CD14-positive monocyte (primary cell): ENCODE measurements around the gene WFDC5. TPM values are rescaled to one million over a fixed set of nuclear protein-coding genes. Genes with fewer than 3 reads are reported as not detected.

ENCODE experiments used
- DNase-seq, 3 donors: peaks; one replicate each; pipeline ENCODE4 v3.0.0-alpha.2; 2011 to 2022
- H2AFZ ChIP-seq: 2 replicates; pipeline ENCODE4 v1.6.0; 2012; ENCODE audit warnings: mild to moderate bottlenecking, low read depth, low read length, inconsistent platforms; ENCODE audit not compliant: insufficient read depth, poor library complexity, severe bottlenecking
- H3K27ac ChIP-seq, 2 donors: 1 replicate in 1 of 2; 2 replicates in 1 of 2; pipeline ENCODE4 v1.5.1; 2012 to 2013; ENCODE audit warnings: low read length in 2 of 2, control low read depth in 1 of 2, inconsistent platforms in 1 of 2, low read depth in 1 of 2, mild to moderate bottlenecking in 1 of 2
- H3K27me3 ChIP-seq, 2 donors: one replicate each; pipeline versions ENCODE4 v1.6.0 to v1.6.1; 2011 to 2013; ENCODE audit warnings: low read length in 2 of 2; ENCODE audit not compliant: control insufficient read depth in 2 of 2, insufficient read depth in 2 of 2
- H3K36me3 ChIP-seq, 2 donors: replicated peaks in 1 of 2; 1 replicate in 1 of 2; 2 replicates in 1 of 2; pipeline versions ENCODE4 v1.5.1 to v1.6.1; 2012 to 2013; ENCODE audit warnings: low read length in 2 of 2, control low read depth in 1 of 2, inconsistent platforms in 1 of 2, mild to moderate bottlenecking in 1 of 2; ENCODE audit not compliant: insufficient read depth in 2 of 2, control insufficient read depth in 1 of 2
- H3K4me1 ChIP-seq, 2 donors: 1 replicate in 1 of 2; 2 replicates in 1 of 2; pipeline versions ENCODE4 v1.5.1 to v1.6.1; 2012 to 2013; ENCODE audit warnings: low read length in 2 of 2, control low read depth in 1 of 2, inconsistent platforms in 1 of 2, mild to moderate bottlenecking in 1 of 2, moderate library complexity in 1 of 2; ENCODE audit not compliant: insufficient read depth in 2 of 2, control insufficient read depth in 1 of 2
- H3K4me2 ChIP-seq: replicated peaks from 2 replicates; pipeline ENCODE3; 2012; ENCODE audit warnings: low read length, moderate library complexity, mild to moderate bottlenecking; ENCODE audit not compliant: poor library complexity, severe bottlenecking; ENCODE audit errors: extremely low read depth
- H3K4me3 ChIP-seq, 3 experiments: fragments of 200-600 bp in 1 of 3; sonication (generic) in 1 of 3; replicated peaks in 1 of 3; 1 replicate in 2 of 3; 2 replicates in 1 of 3; pipeline ENCODE4 v1.5.1; 2011 to 2013; ENCODE audit warnings: low read length in 3 of 3, mild to moderate bottlenecking in 3 of 3, control low read depth in 2 of 3, low read depth in 2 of 3, inconsistent platforms in 1 of 3, moderate library complexity in 1 of 3
- H3K79me2 ChIP-seq: 2 replicates; pipeline ENCODE4 v1.6.0; 2012; ENCODE audit warnings: mild to moderate bottlenecking, control low read depth, inconsistent platforms, low read length, moderate library complexity; ENCODE audit not compliant: insufficient read depth
- H3K9ac ChIP-seq: 2 replicates; pipeline ENCODE4 v1.6.0; 2017; ENCODE audit warnings: low read length, mild to moderate bottlenecking; ENCODE audit not compliant: insufficient read depth, poor library complexity, severe bottlenecking
- H3K9me3 ChIP-seq, 2 donors: replicated peaks in 1 of 2; 1 replicate in 1 of 2; 2 replicates in 1 of 2; pipeline versions ENCODE4 v1.5.1 to v1.6.1; 2012 to 2013; ENCODE audit warnings: low read length in 2 of 2, control low read depth in 1 of 2; ENCODE audit not compliant: control insufficient read depth in 1 of 2, insufficient read depth in 1 of 2
- H4K20me1 ChIP-seq: 2 replicates; pipeline ENCODE4 v1.6.0; 2012; ENCODE audit warnings: mild to moderate bottlenecking, low read length, control low read depth, moderate library complexity; ENCODE audit not compliant: insufficient read depth
- H3K27ac Mint-ChIP-seq, 7 donors: one replicate each; pipeline ENCODE4 v1.8.0; 2020; ENCODE audit warnings: mild to moderate bottlenecking in 7 of 7, mixed read lengths in 7 of 7, moderate library complexity in 6 of 7, inconsistent platforms in 2 of 7
- H3K27me3 Mint-ChIP-seq, 3 donors: one replicate each; pipeline ENCODE4 v1.8.0; 2021 to 2022; ENCODE audit warnings: low read depth in 3 of 3, mild to moderate bottlenecking in 3 of 3, mixed read lengths in 3 of 3, moderate library complexity in 3 of 3, inconsistent platforms in 1 of 3
- H3K36me3 Mint-ChIP-seq, 2 donors: one replicate each; pipeline ENCODE4 v1.8.0; 2020; ENCODE audit warnings: mixed read lengths in 2 of 2, inconsistent platforms in 1 of 2, mild to moderate bottlenecking in 1 of 2
- H3K4me1 Mint-ChIP-seq: one replicate; pipeline ENCODE4 v1.8.0; 2020; ENCODE audit warnings: mild to moderate bottlenecking, mixed read lengths
- H3K4me3 Mint-ChIP-seq, 2 donors: one replicate each; pipeline ENCODE4 v1.8.0; 2020; ENCODE audit warnings: mild to moderate bottlenecking in 2 of 2, mixed read lengths in 2 of 2, moderate library complexity in 1 of 2
- H3K9me3 Mint-ChIP-seq, 7 donors: one replicate each; pipeline ENCODE4 v1.8.0; 2020 to 2022; ENCODE audit warnings: mixed read lengths in 7 of 7, mild to moderate bottlenecking in 6 of 7, moderate library complexity in 6 of 7, inconsistent platforms in 2 of 7
- CTCF ChIP-seq: fragments of 200-600 bp; IDR thresholded peaks from one replicate; pipeline ENCODE4 v1.8.0; 2022; ENCODE audit warnings: antibody characterized with exemption, mild to moderate bottlenecking
- WGBS: methylation state at CpG from one replicate; pipeline ENCODE4 v1.1.5; 2013; ENCODE audit warnings: missing lambda C conversion rate; ENCODE audit not compliant: insufficient coverage; 5-methylcytosine and 5-hydroxymethylcytosine counted together
- intact Hi-C, 2 donors: fragments of 100-400 bp; cut with micrococcal nuclease; formaldehyde crosslinking; loops; one replicate each; pipeline versions ENCODE4 v1.15.0 to v1.15.1; 2023
- polyA plus RNA-seq, 3 donors: library from polyadenylated mRNA; depleted of rRNA in 1 of 3; unstranded in 2 of 3; stranded (reverse) in 1 of 3; fragments of 300-500 nt in 2 of 3; fragments of >200 nt in 1 of 3; fragmentation: Illumina TruSeq in 2 of 3; gene quantifications; 1 replicate in 2 of 3; 2 replicates in 1 of 3; pipeline ENCODE4 v1.2.3, GENCODE V29; 2012 to 2021

The WFDC5 gene
- polyA plus RNA-seq, 3 donors: not detected

GRCh38 chr20:45077559-45077958 is 37.4 kb downstream of the WFDC5 start:
- Histone ChIP-seq H3K4me1 (no peaks in the 10 kb centered on the region), H2AFZ (no peak overlapping the region), H3K79me2 (peaks cover 5% of the 10 kb centered on the region), H3K27me3 (no peaks in the 10 kb centered on the region), H3K9ac (no peak overlapping the region), H3K36me3 (peaks cover 96 to 100% of the 10 kb centered on the region in 2 donors), H3K27ac (no peak overlapping the region), H3K4me3 (no peak overlapping the region), H3K4me2 (no peak overlapping the region), H4K20me1 (peaks cover 87% of the 10 kb centered on the region), H3K9me3 (no peaks in the 10 kb centered on the region)
- TF ChIP-seq CTCF: no peak
- Mint-ChIP-seq H3K4me3 (no peak overlapping the region), H3K27ac (no peak overlapping the region), H3K27me3 (peaks cover 0 to 2% (median 0%) of the 10 kb centered on the region in 3 donors), H3K36me3 (peaks cover 81 to 92% of the 10 kb centered on the region in 2 donors), H3K4me1 (no peaks in the 10 kb centered on the region), H3K9me3 (peaks cover 2 to 9% (median 5%) of the 10 kb centered on the region in 7 donors)
- intact Hi-C loops: no loop called here
- DNase-seq: no peak
- 90% methylated on average over 2 of the region's 3 CpGs for whole genome bisulfite sequencing

- peaks cover 72 to 84% of the 10 kb centered on the region in 2 donors for H3K36me3 Mint-ChIP-seq
- intact Hi-C loops: no loop called here
- no peaks in the 10 kb centered on the region for H3K9me3 ChIP-seq
- 90% methylated on average over 2 of the region's 3 CpGs for WGBS
- H3K27ac Mint-ChIP-seq: no peak overlapping the region
- no peak for DNase-seq
- no peaks in the 10 kb centered on the region for H3K9me3 Mint-ChIP-seq
- H4K20me1 ChIP-seq: peaks cover 98% of the 10 kb centered on the region
- H3K4me1 ChIP-seq: no peaks in the 10 kb centered on the region
- H2AFZ ChIP-seq: no peak overlapping the region
- no peak for TF ChIP-seq CTCF
- H3K79me2 ChIP-seq: peaks cover 18% of the 10 kb centered on the region
- H3K27me3 Mint-ChIP-seq: peaks cover 0 to 2% (median 1%) of the 10 kb centered on the region in 3 donors
- peaks cover 82 to 97% of the 10 kb centered on the region in 2 donors for H3K36me3 ChIP-seq
- H3K27me3 ChIP-seq: no peaks in the 10 kb centered on the region
- no peaks in the 10 kb centered on the region for H3K4me1 Mint-ChIP-seq
- no peak overlapping the region for H3K9ac ChIP-seq
- H3K4me2 ChIP-seq: no peak overlapping the region
- no peak overlapping the region for H3K27ac ChIP-seq
- H3K4me3 ChIP-seq: no peak overlapping the region
- H3K4me3 Mint-ChIP-seq: no peak overlapping the region
Observed at GRCh38 chr20:45073221-45073620, 41.8 kb downstream of the WFDC5 start.
